ENCODE results near the gene WASHC2A.
"Not testable (repeated sequence)": the region's sequence is repeated elsewhere in the genome, so short reads cannot be mapped to it uniquely, and the experiment has no call there.

WASHC2A gene

GRCh38 chr10:50051995-50052660 is 15.6 kb upstream of the WASHC2A start:
- not testable (repeated sequence) for H4K91ac ChIP-seq (ENCODE audit: low read depth, low read length, poor library complexity); H2BK5ac ChIP-seq (ENCODE audit: low read length)

GRCh38 chr10:50052778-50053376 is 14.9 kb upstream of the WASHC2A start:
- not testable (repeated sequence) for H3K4ac ChIP-seq (ENCODE audit: low read length); H3K9ac ChIP-seq (ENCODE audit: low read depth, low read length, poor library complexity); H3K14ac ChIP-seq (ENCODE audit: low read length); H3K23ac ChIP-seq (ENCODE audit: low read depth, low read length, poor library complexity); H3K9me3 ChIP-seq (replicated peaks in 1 of 2; ENCODE audit: control insufficient read depth in 2 of 2, insufficient read depth in 1 of 2, low read depth in 1 of 2, low read length in 2 of 2); H2AK5ac ChIP-seq (ENCODE audit: low read depth, low read length); DNase-seq (ENCODE audit: low spot score); H3K27ac ChIP-seq (replicated peaks; ENCODE audit: low read length); H2AFZ ChIP-seq (ENCODE audit: low read length); H4K8ac ChIP-seq (ENCODE audit: low read depth, low read length); H4K91ac ChIP-seq (ENCODE audit: low read depth, low read length, poor library complexity); H2BK15ac ChIP-seq (ENCODE audit: low read length); H3K27me3 ChIP-seq (ENCODE audit: control insufficient read depth in 3 of 3, insufficient read depth in 3 of 3, low read depth in 1 of 3, low read length in 3 of 3); H3K18ac ChIP-seq (ENCODE audit: low read length); H3K36me3 ChIP-seq (replicated peaks in 1 of 2; ENCODE audit: control insufficient read depth in 2 of 2, insufficient read depth in 2 of 2, low read length in 2 of 2); H3K4me1 ChIP-seq (ENCODE audit: control insufficient read depth in 2 of 2, insufficient read depth in 1 of 2, low read depth in 1 of 2, low read length in 2 of 2); H3K4me3 ChIP-seq (ENCODE audit: low read length in 2 of 2); H2BK120ac ChIP-seq (ENCODE audit: low read depth, low read length); H3K79me1 ChIP-seq (ENCODE audit: low read depth, low read length); H2BK5ac ChIP-seq (ENCODE audit: low read length); H3K4me2 ChIP-seq (ENCODE audit: insufficient read depth, low read length, poor library complexity, severe bottlenecking); H2BK12ac ChIP-seq (ENCODE audit: low read length)
- no CpG with 5 or more reads among the region's 6 CpGs for WGBS, 2 donors (ENCODE audit: extremely low coverage in 2 of 2, insufficient read length in 2 of 2, insufficient replicate concordance in 1 of 2)

More at GRCh38 chr10:50051995-50052660, 15.6 kb upstream of the WASHC2A start:
- H3K36me3 ChIP-seq (replicated peaks in 1 of 2; ENCODE audit: control insufficient read depth in 2 of 2, insufficient read depth in 2 of 2, low read length in 2 of 2); H3K4me3 ChIP-seq (ENCODE audit: low read length in 2 of 2); H3K14ac ChIP-seq (ENCODE audit: low read length); H2BK15ac ChIP-seq (ENCODE audit: low read length); H3K23ac ChIP-seq (ENCODE audit: low read depth, low read length, poor library complexity); H3K18ac ChIP-seq (ENCODE audit: low read length); H3K4ac ChIP-seq (ENCODE audit: low read length); H2AFZ ChIP-seq (ENCODE audit: low read length); H2BK12ac ChIP-seq (ENCODE audit: low read length); H4K8ac ChIP-seq (ENCODE audit: low read depth, low read length); DNase-seq (ENCODE audit: low spot score); H3K9me3 ChIP-seq (replicated peaks in 1 of 2; ENCODE audit: control insufficient read depth in 2 of 2, insufficient read depth in 1 of 2, low read depth in 1 of 2, low read length in 2 of 2); H3K27me3 ChIP-seq (ENCODE audit: control insufficient read depth in 3 of 3, insufficient read depth in 3 of 3, low read depth in 1 of 3, low read length in 3 of 3); H2BK120ac ChIP-seq (ENCODE audit: low read depth, low read length); H2AK5ac ChIP-seq (ENCODE audit: low read depth, low read length); H3K9ac ChIP-seq (ENCODE audit: low read depth, low read length, poor library complexity); H3K4me2 ChIP-seq (ENCODE audit: insufficient read depth, low read length, poor library complexity, severe bottlenecking); H3K27ac ChIP-seq (replicated peaks; ENCODE audit: low read length); H3K79me1 ChIP-seq (ENCODE audit: low read depth, low read length); H3K4me1 ChIP-seq (ENCODE audit: control insufficient read depth in 2 of 2, insufficient read depth in 1 of 2, low read depth in 1 of 2, low read length in 2 of 2): not testable (repeated sequence)
- no CpG with 5 or more reads among the region's 3 CpGs for WGBS, 2 donors (ENCODE audit: extremely low coverage in 2 of 2, insufficient read length in 2 of 2, insufficient replicate concordance in 1 of 2)

GRCh38 chr10:50055494-50056292 is 12.1 kb upstream of the WASHC2A start:
- not testable (repeated sequence) for H3K4ac ChIP-seq (ENCODE audit: low read length); H4K8ac ChIP-seq (ENCODE audit: low read depth, low read length); H3K9me3 ChIP-seq (replicated peaks in 1 of 2; ENCODE audit: control insufficient read depth in 2 of 2, insufficient read depth in 1 of 2, low read depth in 1 of 2, low read length in 2 of 2); H3K23ac ChIP-seq (ENCODE audit: low read depth, low read length, poor library complexity); H3K79me1 ChIP-seq (ENCODE audit: low read depth, low read length); H2AFZ ChIP-seq (ENCODE audit: low read length); H2BK5ac ChIP-seq (ENCODE audit: low read length); H3K4me1 ChIP-seq (ENCODE audit: control insufficient read depth in 2 of 2, insufficient read depth in 1 of 2, low read depth in 1 of 2, low read length in 2 of 2); H3K4me3 ChIP-seq (ENCODE audit: low read length in 2 of 2); H3K36me3 ChIP-seq (replicated peaks in 1 of 2; ENCODE audit: control insufficient read depth in 2 of 2, insufficient read depth in 2 of 2, low read length in 2 of 2); DNase-seq (ENCODE audit: low spot score); H3K27me3 ChIP-seq (ENCODE audit: control insufficient read depth in 3 of 3, insufficient read depth in 3 of 3, low read depth in 1 of 3, low read length in 3 of 3); H4K91ac ChIP-seq (ENCODE audit: low read depth, low read length, poor library complexity); H2BK12ac ChIP-seq (ENCODE audit: low read length); H2BK120ac ChIP-seq (ENCODE audit: low read depth, low read length); H2BK15ac ChIP-seq (ENCODE audit: low read length); H3K9ac ChIP-seq (ENCODE audit: low read depth, low read length, poor library complexity); H2AK5ac ChIP-seq (ENCODE audit: low read depth, low read length); H3K4me2 ChIP-seq (ENCODE audit: insufficient read depth, low read length, poor library complexity, severe bottlenecking); H3K27ac ChIP-seq (replicated peaks; ENCODE audit: low read length); H3K18ac ChIP-seq (ENCODE audit: low read length); H3K14ac ChIP-seq (ENCODE audit: low read length)
- no CpG with 5 or more reads among the region's 5 CpGs for WGBS, 2 donors (ENCODE audit: extremely low coverage in 2 of 2, insufficient read length in 2 of 2, insufficient replicate concordance in 1 of 2)

- not testable (repeated sequence) for H3K18ac ChIP-seq (ENCODE audit: low read length); H2AK5ac ChIP-seq (ENCODE audit: low read depth, low read length); H3K27me3 ChIP-seq (ENCODE audit: control insufficient read depth in 3 of 3, insufficient read depth in 3 of 3, low read depth in 1 of 3, low read length in 3 of 3); H3K23ac ChIP-seq (ENCODE audit: low read depth, low read length, poor library complexity); H2AFZ ChIP-seq (ENCODE audit: low read length); H3K9ac ChIP-seq (ENCODE audit: low read depth, low read length, poor library complexity); H3K4me1 ChIP-seq (ENCODE audit: control insufficient read depth in 2 of 2, insufficient read depth in 1 of 2, low read depth in 1 of 2, low read length in 2 of 2); H2BK120ac ChIP-seq (ENCODE audit: low read depth, low read length); H2BK15ac ChIP-seq (ENCODE audit: low read length); H2BK12ac ChIP-seq (ENCODE audit: low read length); H3K36me3 ChIP-seq (replicated peaks in 1 of 2; ENCODE audit: control insufficient read depth in 2 of 2, insufficient read depth in 2 of 2, low read length in 2 of 2); H3K9me3 ChIP-seq (replicated peaks in 1 of 2; ENCODE audit: control insufficient read depth in 2 of 2, insufficient read depth in 1 of 2, low read depth in 1 of 2, low read length in 2 of 2); H3K79me1 ChIP-seq (ENCODE audit: low read depth, low read length); H3K4ac ChIP-seq (ENCODE audit: low read length); H3K4me3 ChIP-seq (ENCODE audit: low read length in 2 of 2); H3K4me2 ChIP-seq (ENCODE audit: insufficient read depth, low read length, poor library complexity, severe bottlenecking); H4K91ac ChIP-seq (ENCODE audit: low read depth, low read length, poor library complexity); H3K14ac ChIP-seq (ENCODE audit: low read length); H2BK5ac ChIP-seq (ENCODE audit: low read length); H4K8ac ChIP-seq (ENCODE audit: low read depth, low read length); H3K27ac ChIP-seq (replicated peaks; ENCODE audit: low read length); DNase-seq (ENCODE audit: low spot score)
- WGBS, 2 donors (ENCODE audit: extremely low coverage in 2 of 2, insufficient read length in 2 of 2, insufficient replicate concordance in 1 of 2): no CpG with 5 or more reads among the region's 8 CpGs
Observed at GRCh38 chr10:50056654-50057053, 11.1 kb upstream of the WASHC2A start.

Measured in neuronal stem cell (in vitro differentiated cells).